G401 (cell line): ENCODE results near the gene ITIH1. TPM values are rescaled to one million over a fixed set of nuclear protein-coding genes. Genes with fewer than 3 reads are reported as not detected.

Source experiments
- DNase-seq: peaks from one replicate; pipeline ENCODE4 v3.0.0-alpha.2; 2015; ENCODE audit warnings: low spot score
- in situ Hi-C: cut with HindIII; loops from 2 replicates; pipeline ENCODE4 v1.10.0; 2016; ENCODE audit warnings: low sequenced_read_pairs, mixed read lengths
- total RNA-seq: library from RNA; depleted of rRNA; stranded (reverse); fragments of >200 nt; shearing (Covaris generic); gene quantifications from 2 replicates; pipeline ENCODE4 v1.2.3, GENCODE V29; 2014

ITIH1 gene
- total RNA-seq, 1 experiment from 2014 or later, result not detected

DNA sequence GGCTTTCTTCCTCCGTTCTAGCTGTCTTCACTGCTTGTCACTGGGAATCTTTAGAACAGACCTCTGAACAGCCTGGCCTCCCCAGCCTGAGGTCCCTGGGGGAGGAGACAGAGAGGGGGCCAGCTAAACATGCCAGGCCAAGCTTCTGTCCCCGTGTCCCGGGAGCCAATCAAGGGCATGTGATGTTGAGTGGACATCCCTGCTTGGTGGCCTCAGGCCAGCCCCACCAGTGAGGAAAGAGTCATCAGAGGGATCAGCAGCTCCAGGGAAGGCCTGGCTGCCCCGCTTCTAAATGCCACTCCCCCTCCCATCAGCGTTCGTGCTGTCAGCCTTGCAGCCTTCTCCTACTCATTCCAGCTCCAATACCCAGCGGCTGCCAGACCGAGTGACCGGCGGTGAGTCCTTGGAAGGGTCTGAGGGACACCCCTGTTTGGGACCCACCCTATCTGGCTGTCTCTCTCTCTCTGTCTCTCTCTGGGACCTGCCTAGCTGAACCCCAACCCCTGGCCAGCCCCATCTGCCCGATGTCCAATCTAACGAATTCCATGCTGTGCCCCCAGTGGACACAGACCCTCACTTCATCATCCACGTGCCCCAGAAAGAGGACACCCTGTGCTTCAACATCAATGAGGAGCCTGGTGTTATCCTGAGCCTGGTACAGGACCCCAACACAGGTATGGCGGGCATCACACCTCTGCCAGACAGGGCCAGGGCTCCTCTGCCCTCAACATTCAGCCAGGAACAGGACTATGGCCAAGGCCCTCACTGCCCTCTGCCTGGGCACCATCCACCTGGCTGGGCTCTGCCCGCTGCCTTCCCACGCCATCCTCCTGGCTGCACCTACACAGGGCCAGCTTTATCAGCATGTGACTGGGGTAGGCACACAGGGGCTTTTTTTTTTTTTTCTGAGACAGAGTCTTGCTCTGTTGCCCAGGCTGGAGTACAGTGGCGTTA is 10.6 kb downstream of the ITIH1 start:
- peak; percentile 4 for DNase-seq
- in situ Hi-C loops, result no loop called here

- no peak for DNase-seq
- in situ Hi-C loops, result no loop called here
These were observed 11.7 kb downstream of the ITIH1 start for GRCh38 chr3:52788890-52789745.

- in situ Hi-C loops, result no loop called here
- no peak for DNase-seq
These were observed 12.3 kb downstream of the ITIH1 start for GRCh38 chr3:52789746-52790040.

GRCh38 chr3:52790337-52790736 is 12.9 kb downstream of the ITIH1 start:
- in situ Hi-C loops, result no loop called here
- DNase-seq, result no peak

DNA sequence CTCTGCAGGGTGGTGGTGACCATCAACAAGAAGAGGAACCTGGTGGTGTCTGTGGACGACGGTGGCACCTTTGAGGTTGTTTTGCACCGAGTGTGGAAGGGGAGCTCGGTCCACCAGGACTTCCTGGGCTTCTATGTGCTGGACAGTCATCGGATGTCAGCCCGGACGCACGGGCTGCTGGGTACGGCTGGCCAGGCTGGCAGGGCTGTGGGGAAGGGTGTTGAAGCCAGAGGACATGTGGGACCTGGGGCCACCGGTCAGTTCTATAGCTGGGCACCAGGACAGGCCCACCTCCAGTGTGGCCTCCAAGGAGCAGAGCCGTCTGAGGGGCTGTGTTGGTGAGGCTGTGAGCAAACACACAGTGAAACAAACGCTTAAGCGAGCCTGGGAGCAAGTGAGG is 13.3 kb downstream of the ITIH1 start:
- in situ Hi-C loops, result no loop called here
- no peak for DNase-seq

DNA sequence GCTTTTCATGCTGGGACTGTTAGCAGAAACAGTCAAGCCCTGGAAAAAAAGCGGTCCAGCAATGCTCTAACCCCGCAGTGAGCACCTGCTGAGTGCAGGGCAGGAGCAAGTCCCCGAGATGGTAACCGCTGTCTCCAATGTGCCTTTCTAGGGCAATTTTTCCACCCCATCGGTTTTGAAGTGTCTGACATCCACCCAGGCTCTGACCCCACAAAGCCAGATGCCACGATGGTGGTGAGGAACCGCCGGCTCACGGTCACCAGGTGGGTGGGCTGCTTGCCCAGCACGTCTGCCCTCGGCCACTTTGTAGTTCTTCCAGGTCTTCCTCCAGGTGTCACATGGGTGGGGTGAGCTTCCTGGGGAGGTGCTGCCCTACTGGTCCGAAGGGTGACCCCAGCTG is 14.0 kb downstream of the ITIH1 start:
- no peak for DNase-seq
- in situ Hi-C loops, result no loop called here

- no peak for DNase-seq
- in situ Hi-C loops, result no loop called here
These were observed 14.5 kb downstream of the ITIH1 start for GRCh38 chr3:52791928-52792327.

DNA sequence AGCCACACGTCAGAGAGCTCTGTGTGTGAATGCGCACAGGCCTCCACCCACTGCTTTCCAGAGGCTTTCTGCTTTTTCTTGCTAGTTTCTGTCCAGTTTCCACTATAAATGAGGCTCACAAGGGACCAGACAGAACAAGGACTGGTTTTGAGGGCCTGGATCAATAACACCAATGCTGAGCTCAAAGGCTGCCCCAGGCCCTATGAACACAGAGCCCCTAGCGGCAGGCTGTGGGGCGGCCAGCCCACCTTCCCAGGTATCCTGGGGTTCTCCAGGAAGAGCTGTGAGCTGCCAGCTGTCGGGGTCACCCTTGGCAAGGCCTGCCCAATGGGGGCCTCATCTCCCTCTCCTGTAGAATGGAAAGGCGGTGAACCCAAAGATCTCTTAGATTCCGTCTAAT is 15.0 kb downstream of the ITIH1 start:
- DNase-seq, result no peak

GRCh38 chr3:52792961-52793695 is 15.7 kb downstream of the ITIH1 start:
- in situ Hi-C loops, result no loop called here
- peak; percentile 17 for DNase-seq

More for the DNA sequence above, 15.0 kb downstream of the ITIH1 start:
- in situ Hi-C loops, result no loop called here

GRCh38 chr3:52793702-52794611 is 16.6 kb downstream of the ITIH1 start:
- in situ Hi-C loops, result no loop called here
- DNase-seq, result no peak

GRCh38 chr3:52794612-52795099 is 17.3 kb downstream of the ITIH1 start, which contains the start of gene ITIH3:
Gene ITIH3 (plus strand): TSS chr3:52794796. CDS start chr3:52794804, 8 bp downstream.
- no peak for DNase-seq
- in situ Hi-C loops, result no loop called here

- in situ Hi-C loops, result no loop called here
- DNase-seq, result no peak
These were observed 18.0 kb downstream of the ITIH1 start for GRCh38 chr3:52795298-52795900.

- in situ Hi-C loops, result no loop called here
- no peak for DNase-seq
These were observed 19.0 kb downstream of the ITIH1 start for GRCh38 chr3:52796411-52796810.

GRCh38 chr3:52798376-52798977 is 21.1 kb downstream of the ITIH1 start:
- in situ Hi-C loops, result no loop called here
- DNase-seq, result no peak

DNA sequence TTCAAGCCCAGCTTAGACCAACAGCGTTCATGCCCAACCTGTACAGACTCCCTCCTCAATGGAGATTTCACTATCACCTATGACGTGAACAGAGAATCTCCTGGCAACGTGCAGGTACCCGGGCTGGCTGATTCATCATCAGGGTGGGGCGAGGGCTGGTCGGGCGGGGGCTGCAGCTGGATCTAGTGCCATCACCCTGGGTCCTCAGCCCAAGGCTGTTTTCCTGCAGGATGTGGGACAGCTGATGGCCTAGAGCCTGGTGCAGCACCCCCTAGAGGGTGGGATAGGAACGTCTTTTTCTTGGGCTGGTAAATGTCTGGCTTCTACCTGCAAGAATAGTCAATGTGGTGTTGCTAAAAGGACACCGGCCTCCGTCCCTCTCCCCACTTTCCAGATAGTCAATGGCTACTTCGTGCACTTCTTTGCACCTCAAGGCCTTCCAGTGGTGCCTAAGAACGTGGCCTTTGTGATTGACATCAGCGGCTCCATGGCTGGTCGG is 21.6 kb downstream of the ITIH1 start:
- peak; percentile 8 for DNase-seq
- in situ Hi-C loops, result no loop called here

DNA sequence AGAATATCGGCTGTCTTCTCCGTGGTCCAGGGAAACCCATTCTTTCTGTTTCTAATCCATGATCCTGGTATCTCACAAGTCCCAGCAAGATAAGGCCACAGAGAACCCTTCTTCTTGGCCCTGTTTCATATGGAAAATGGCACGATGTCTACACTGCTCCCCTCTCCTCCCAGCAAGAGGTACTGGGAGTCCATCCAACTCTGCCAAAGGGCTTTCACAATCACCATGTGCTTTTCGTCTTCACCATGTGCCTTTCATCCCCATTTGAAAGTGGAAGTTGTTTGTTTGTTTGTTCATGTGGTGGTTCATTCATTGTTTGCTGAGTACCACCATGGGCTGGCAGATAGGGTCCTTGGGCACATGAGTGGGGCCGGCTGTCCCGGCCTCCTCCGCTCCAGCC is 22.7 kb downstream of the ITIH1 start:
- in situ Hi-C loops, result no loop called here
- DNase-seq, result no peak

- in situ Hi-C loops, result no loop called here
These were observed 24.4 kb downstream of the ITIH1 start for GRCh38 chr3:52801839-52802238.

More at GRCh38 chr3:52801839-52802238, 24.4 kb downstream of the ITIH1 start:
- no peak for DNase-seq
